LNCAP (cell line): ENCODE results near the gene VSTM1.

Experiments
- CTCF ChIP-seq: fragments of 450-650 bp; IDR thresholded peaks from 2 replicates; pipeline ENCODE4 v1.5.1; 2017; ENCODE audit warnings: mild to moderate bottlenecking

VSTM1 gene

GRCh38 chr19:54102421-54103169, 38.9 kb upstream of the VSTM1 start, which contains the start of gene NDUFA3:
Gene NDUFA3, plus strand, starts transcription at chr19:54102855. Its CDS starts 24 bp downstream, at chr19:54102879.
- TF ChIP-seq CTCF: no peak

DNA sequence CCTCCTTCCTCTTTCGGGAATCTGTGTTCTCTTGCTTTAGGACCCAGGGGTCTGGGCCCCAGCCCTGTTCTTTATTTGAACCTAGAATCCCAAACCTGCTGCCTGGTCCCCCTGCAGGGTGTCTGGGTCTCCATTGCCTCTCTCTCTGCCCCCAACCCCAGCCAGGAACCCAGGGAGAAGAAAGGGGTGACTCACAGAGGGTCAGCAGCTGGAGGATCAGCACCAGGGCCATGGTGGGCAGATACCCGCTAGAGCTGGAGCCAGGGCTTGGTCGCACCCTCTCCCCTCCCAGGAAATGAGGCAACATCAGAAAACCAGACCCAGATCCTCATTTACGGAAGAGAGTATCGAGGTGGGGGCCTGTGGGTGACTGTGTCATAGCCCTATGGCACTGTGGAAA, 36.9 kb upstream of the VSTM1 start, which contains the start of gene OSCAR:
Gene OSCAR, minus strand, starts transcription at position 243 of the 400 bp plus-strand sequence. Its CDS starts 11 bp downstream, at position 232.
- TF ChIP-seq CTCF: no peak

GRCh38 chr19:54099190-54099902, 35.6 kb upstream of the VSTM1 start:
- no peak for TF ChIP-seq CTCF

DNA sequence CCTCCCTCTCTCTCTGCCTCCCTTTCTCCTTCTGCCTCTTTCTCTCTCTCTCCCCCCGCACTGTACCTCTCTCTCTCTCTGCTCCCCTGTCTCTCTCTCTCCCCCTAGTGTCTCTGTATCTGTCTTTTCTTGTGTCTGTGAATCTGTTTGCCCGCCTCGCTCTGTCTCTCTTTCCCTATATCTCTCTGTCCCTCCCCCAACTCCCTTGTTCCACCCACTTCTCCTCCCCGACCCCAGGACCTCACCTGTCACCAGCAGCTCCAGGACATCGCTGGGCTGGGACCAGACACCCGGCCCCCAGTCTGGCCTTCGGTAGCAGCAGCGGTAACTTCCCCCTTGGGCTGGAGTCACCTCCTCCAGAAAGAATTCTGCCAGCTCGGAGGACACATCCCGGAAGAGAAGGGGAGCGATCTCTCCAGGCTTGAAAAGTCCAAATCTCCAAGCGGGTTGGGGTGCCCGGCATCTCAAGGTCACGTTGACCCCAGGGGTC, 33.0 kb upstream of the VSTM1 start:
- no peak for TF ChIP-seq CTCF

DNA sequence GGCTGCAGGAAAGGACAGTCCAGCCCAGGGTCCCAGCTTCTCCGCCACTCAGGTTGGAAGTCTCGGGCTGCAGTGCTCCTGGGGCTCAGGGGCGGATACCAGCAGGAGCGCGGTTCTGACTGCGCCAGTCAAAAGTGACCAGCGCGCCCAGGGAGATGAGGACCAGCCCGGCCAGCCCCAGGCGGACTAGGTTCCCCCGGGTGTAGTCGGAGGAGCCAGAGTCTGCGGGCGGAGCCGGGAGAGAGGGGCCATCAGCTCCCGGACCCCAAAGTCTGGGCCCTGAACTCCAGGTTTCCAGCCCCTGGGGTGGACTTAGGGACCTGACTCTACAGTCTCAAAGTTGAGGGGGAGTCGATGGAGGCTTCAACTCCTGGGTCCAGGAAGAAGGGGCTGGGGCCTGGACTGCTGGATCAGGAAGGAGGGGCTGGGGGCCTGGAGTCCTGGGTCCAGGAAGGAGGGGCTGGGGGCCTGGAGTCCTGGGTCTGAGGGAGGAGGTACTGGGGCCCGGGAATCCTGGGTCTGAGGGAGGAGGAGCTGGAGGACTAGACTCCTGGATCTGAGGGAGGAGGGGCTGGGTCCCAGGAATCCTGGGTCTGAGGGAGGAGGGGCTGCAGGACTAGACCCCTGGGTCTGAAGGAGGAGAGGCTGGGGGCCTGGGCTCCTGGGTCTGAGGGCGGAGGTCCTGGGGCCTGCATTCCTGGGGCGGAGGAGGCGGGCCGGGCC, 31.6 kb upstream of the VSTM1 start:
- no peak for TF ChIP-seq CTCF

- TF ChIP-seq CTCF: no peak
Observed at GRCh38 chr19:54094426-54095000, 30.8 kb upstream of the VSTM1 start.

GRCh38 chr19:54084410-54084809, 20.7 kb upstream of the VSTM1 start:
- TF ChIP-seq CTCF: no peak
